Subcutaneous adipose tissue (tissue), 4 donors: Measurements from ENCODE around the gene NR3C1. TPM values are rescaled to one million over a fixed set of nuclear protein-coding genes. Genes with fewer than 3 reads are reported as not detected.

Experiments
- total RNA-seq, 4 donors: library from RNA; depleted of rRNA; stranded (reverse); fragments of >200 nt; gene quantifications; one replicate each; pipeline ENCODE4 v1.1.0, GENCODE V29; 2016
- TF ChIP-seq, protein P1 (sequence below): fragments of 450-650 bp; IDR thresholded peaks from one replicate; pipeline ENCODE4 v1.5.1; 2016; ENCODE audit warnings: low read depth, mild to moderate bottlenecking, control low read depth, antibody characterized with exemption, moderate library complexity

The NR3C1 gene
- total RNA-seq, 4 donors from 2014 or later: 86.2 to 174 (median 95.1) TPM

DNA sequence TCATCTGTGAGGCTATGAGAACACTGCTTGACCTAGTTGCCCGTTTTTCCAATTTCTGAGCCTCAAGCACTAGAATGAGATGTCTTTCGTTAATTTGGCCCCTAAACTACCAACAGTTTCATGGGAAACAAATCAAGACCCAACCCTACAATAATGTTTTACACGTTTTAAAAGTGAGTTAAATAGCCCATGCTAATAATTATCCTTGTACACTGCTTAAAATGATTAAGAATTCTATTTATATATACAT, 2.3 kb upstream of the NR3C1 start:
- TF ChIP-seq, protein P1, sequence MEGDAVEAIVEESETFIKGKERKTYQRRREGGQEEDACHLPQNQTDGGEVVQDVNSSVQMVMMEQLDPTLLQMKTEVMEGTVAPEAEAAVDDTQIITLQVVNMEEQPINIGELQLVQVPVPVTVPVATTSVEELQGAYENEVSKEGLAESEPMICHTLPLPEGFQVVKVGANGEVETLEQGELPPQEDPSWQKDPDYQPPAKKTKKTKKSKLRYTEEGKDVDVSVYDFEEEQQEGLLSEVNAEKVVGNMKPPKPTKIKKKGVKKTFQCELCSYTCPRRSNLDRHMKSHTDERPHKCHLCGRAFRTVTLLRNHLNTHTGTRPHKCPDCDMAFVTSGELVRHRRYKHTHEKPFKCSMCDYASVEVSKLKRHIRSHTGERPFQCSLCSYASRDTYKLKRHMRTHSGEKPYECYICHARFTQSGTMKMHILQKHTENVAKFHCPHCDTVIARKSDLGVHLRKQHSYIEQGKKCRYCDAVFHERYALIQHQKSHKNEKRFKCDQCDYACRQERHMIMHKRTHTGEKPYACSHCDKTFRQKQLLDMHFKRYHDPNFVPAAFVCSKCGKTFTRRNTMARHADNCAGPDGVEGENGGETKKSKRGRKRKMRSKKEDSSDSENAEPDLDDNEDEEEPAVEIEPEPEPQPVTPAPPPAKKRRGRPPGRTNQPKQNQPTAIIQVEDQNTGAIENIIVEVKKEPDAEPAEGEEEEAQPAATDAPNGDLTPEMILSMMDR: no peak

DNA sequence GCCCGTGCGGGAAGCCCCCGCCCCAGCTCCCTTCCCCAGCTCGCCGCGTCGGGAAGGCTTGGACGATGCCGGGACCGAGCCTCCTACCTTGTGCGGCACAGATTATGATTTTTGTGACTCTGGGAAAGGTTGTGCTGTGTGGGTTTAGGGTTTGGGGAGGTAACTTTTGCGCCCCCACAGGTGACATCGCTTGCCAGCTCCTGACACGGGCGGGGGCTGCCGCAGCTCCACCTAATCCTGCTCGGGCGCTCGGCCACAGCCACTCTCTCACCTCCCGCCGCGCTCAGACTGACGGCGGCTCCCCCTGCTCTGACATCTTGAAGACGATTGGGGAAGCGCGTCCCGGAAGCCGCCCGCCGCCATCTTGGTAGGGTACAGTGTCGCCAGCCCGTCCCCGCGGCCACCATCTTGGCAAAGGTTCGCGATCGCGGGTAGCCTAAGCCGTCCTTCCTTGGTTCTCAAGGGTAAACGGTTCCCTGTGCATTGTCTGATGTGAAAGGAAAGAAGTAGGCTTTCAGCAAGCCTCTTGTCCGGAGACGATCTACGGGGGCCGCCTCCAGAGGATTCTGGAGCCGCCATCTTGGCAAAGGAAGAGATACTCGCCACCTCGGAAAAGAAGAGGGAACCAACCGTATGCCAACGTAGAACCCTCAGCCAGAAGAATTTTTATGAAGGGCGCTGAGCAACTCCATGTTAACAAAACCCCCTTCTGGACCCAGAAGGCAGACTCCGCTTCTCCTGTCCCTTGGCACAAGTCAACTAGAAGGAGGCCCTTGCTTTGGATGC, 1.8 kb upstream of the NR3C1 start:
- TF ChIP-seq, protein P1: no peak

DNA sequence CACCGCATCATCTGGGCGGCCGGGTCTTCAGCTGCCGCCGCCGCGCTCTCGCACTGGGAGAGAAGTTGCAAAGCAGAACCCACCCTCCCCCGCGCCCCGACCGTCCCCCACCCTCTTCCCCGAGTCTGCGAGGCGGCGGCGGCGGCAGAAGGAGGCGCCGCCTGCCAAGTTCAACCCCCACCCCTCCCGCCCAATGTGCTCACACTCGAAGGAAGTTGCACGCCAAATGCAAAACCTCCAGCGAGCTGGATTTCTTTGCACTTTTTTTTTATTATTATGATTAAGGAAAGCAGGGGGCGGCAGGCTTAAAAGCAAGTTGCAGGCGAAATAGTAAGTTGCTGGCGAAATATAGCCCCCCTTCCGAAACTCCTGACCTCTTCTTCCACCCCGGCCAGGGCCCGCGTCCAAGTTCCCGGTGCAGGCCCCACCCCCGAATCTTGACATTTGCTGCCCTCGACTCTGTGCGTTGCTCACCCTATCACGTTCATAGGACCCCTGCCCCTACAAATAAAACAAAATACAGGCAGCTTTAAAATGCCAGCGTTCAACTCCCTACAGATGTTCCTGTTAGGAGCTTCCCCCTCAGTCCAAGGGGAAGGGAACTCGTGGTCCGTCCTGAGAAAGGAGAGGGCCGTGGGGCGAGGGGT, 1.1 kb upstream of the NR3C1 start:
- TF ChIP-seq, protein P1: no peak

DNA sequence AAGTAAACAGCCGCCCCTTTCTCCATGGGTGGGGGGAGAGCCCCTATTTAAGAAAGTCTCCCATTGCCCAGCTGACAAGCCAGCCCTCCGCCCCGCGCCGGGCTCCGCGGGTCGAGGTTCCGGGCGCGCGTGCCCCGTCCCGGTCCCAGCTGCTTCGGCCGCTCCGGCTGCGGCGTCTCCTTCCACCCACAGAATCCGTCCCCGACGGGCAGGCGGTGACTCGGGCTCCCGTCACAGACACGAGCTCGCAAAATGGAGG, 223 bp downstream of the NR3C1 start:
- TF ChIP-seq, protein P1: no peak

DNA sequence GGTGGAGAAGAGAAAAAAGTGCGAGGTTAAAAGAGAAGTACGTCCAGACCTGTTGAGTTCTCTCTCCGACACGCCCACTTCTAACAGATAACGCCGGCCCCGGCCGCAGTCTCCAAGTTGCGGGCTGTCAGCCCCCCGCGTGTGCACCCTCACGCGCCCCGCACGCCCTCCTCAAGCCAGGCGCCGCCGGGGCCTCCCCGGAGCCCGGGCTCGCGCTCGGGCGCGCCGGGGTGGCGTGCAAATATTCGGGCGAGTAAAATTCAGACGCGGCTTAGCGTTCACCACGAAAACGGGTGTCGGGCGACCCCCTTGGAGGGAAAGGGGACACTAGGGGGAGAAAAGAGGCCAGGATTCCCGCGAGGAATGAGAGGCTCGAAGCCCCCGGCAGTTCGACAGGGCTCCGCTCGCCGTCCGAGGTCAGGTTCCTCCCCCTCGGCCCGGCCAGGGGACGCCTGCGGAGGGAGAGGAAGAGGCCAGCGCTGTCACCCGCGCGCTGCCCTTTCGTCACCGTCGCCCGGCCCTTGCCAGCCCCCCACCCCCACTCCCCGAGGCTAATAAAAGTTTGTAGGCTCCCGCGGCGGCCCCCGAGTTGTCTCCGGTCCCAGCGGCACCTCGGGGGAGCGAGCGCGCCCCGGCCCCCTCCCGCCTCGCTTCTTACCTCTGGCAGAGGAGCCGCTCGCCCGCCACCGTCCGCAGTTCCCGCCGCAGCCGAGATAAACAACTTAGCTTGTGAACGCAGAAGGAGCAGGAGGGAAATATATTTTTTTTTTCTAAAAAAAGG, 743 bp downstream of the NR3C1 start:
- TF ChIP-seq, protein P1: no peak

DNA sequence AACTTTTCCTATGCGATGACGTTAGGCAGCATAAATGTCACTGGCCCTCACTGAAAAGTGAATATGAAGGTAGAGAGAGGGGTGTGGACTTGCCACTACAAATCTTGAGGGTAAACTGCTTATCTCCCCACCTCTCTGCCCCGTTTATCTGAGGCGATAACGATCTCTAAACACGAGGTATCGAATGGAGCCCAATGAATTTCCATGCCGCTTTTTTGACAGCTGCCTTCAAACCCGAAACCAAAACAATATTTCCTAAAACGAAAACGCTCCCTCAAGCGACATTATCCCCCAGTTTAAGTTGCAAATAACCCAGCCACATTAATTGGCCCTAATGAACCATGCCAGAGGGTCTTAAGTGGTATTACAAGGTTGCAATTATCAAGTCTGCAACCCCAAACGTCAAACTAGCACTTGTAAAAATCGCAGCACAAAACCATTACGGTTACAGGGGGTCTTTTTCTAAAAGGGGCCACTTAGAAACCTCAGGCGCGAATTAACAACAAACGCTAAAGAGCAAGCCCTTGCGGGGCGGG, 1.4 kb downstream of the NR3C1 start:
- TF ChIP-seq, protein P1: no peak
